ENCODE results near the gene EFCAB13. TPM values are rescaled to one million over a fixed set of nuclear protein-coding genes. Genes with fewer than 3 reads are reported as not detected.

Gene EFCAB13
- total and polyA plus RNA-seq, 2 of the 4 experiments (the other 2 are of a cell fraction) = 0.77 to 1.4 TPM

DNA sequence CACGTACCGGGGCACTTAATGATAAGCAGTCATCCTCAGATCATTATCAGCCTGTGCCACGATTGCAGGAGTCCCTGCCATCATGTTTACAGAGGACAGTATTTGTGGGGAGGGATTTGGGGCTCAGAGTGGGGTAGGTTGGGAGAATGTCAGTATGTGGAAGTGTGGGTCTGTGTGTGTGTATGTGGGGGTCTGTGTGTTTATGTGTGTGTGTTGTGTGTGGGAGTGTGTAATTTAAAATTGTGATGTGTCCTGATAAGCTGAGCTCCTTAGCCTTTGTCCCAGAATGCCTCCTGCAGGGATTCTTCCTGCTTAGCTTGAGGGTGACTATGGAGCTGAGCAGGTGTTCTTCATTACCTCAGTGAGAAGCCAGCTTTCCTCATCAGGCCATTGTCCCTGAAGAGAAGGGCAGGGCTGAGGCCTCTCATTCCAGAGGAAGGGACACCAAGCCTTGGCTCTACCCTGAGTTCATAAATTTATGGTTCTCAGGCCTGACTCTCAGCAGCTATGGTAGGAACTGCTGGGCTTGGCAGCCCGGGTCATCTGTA, 13.5 kb upstream of the EFCAB13 start:
- Histone ChIP-seq H3K9ac (ENCODE audit: low read depth, low read length) (no peak overlapping the region), H3K18ac (ENCODE audit: low read depth, low read length) (no peak overlapping the region), H3K56ac (ENCODE audit: extremely low read depth, insufficient read depth, low read length) (no peak overlapping the region), H3K79me1 (ENCODE audit: low read depth in 1 of 2, low read length in 2 of 2) (peaks cover 0 to 9% of the 10 kb centered on the region in 2 experiments; a peak in 1 of 4 replicates), H2BK5ac (ENCODE audit: low read depth, low read length, poor library complexity, severe bottlenecking) (peak overlapping the region; percentile 37), H3K27ac (ENCODE audit: insufficient read depth, low read length) (no peak overlapping the region), H3K23ac (ENCODE audit: low read depth, low read length) (no peak overlapping the region), H2AK5ac (ENCODE audit: low read depth, low read length) (peak overlapping the region; percentile 78), H3K4me3 (ENCODE audit: insufficient read depth, low read depth, low read length) (no peak overlapping the region), H4K91ac (ENCODE audit: insufficient read depth, low read depth, low read length) (peak overlapping the region; percentile 23; the same call in 1 of the 2 replicates), H3K27me3 (ENCODE audit: control insufficient read depth, insufficient read depth, low read length) (no peaks in the 10 kb centered on the region), H3K14ac (replicated peaks; ENCODE audit: low read depth, low read length) (no peak overlapping the region), H4K20me1 (ENCODE audit: insufficient read depth, low read length) (no peaks in the 10 kb centered on the region), H4K5ac (ENCODE audit: low read depth, low read length) (no peak overlapping the region), H3K4ac (ENCODE audit: low read depth, low read length) (peak overlapping the region; percentile 31; the same call in 1 of the 2 replicates), H3K36me3 (ENCODE audit: control insufficient read depth, insufficient read depth, low read length) (peaks cover 23% of the 10 kb centered on the region), H3K9me1 (ENCODE audit: insufficient read depth, low read length) (peaks cover 12% of the 10 kb centered on the region), H2AFZ (replicated peaks; ENCODE audit: low read length, poor library complexity) (no peak overlapping the region), H2BK20ac (ENCODE audit: low read depth, low read length) (peak overlapping the region; percentile 70; the same call in 1 of the 2 replicates), H3K4me2 (ENCODE audit: low read depth, low read length) (no peak overlapping the region), H2BK15ac (ENCODE audit: low read depth, low read length) (peak overlapping the region; percentile 66; the same call in 2 of the 3 replicates), H3K4me1 (ENCODE audit: control insufficient read depth, insufficient read depth, low read length) (peaks cover 10% of the 10 kb centered on the region), H3K9me3 (ENCODE audit: control insufficient read depth, insufficient read depth, low read length) (no peaks in the 10 kb centered on the region), H2AK9ac (replicated peaks; ENCODE audit: low read depth, low read length, poor library complexity) (no peak overlapping the region), H2BK120ac (ENCODE audit: low read depth, low read length) (peak overlapping the region; percentile 21; the same call in 1 of the 2 replicates), H4K8ac (ENCODE audit: low read depth in 2 of 2, low read length in 2 of 2) (peak overlapping the region in 1 of 2 experiments; percentile 16; a peak in 1 of 4 replicates)
- BruUV-seq (replicated peaks) = no TSS peak
- dilution Hi-C loops (cut with HindIII; ENCODE audit: low sequenced_read_pairs, unreplicated experiment) = no loop called here
- in situ Hi-C loops (cut with MboI; ENCODE audit: low sequenced_read_pairs) = loop anchor here (5.0 kb wide), 1 partner anchor 78 kb away; no protein-coding TSS in a partner anchor
- WGBS, 2 experiments (ENCODE audit: extremely low coverage in 2 of 2, insufficient read length in 1 of 2) = no CpG with 5 or more reads among the region's 4 CpGs
- TF ChIP-seq, protein P1, sequence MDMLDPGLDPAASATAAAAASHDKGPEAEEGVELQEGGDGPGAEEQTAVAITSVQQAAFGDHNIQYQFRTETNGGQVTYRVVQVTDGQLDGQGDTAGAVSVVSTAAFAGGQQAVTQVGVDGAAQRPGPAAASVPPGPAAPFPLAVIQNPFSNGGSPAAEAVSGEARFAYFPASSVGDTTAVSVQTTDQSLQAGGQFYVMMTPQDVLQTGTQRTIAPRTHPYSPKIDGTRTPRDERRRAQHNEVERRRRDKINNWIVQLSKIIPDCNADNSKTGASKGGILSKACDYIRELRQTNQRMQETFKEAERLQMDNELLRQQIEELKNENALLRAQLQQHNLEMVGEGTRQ (IDR thresholded peaks at IDR 0.05; ENCODE audit: low read depth, low read length) = no peak
- DNase-seq (no peak), ATAC-seq (ENCODE audit: low read depth) (no peak)
- ChIA-PET POLR2A (ENCODE audit: unreplicated experiment) (interaction anchor here (0.6 to 0.9 kb wide), 2 partner anchors 14 to 35 kb away, joined by 3 to 5 read pairs; no protein-coding TSS in a partner anchor), CTCF (no interaction called here)
- intact Hi-C loops (cut with micrococcal nuclease) = no loop called here

Data from IMR-90 (cell line).